ENCODE measurements around the gene GALNT11. TPM values are rescaled to one million over a fixed set of nuclear protein-coding genes. Genes with fewer than 3 reads are reported as not detected.

Gene GALNT11
- total RNA-seq, 1 donor from 2014 or later: 23.0 TPM

DNA sequence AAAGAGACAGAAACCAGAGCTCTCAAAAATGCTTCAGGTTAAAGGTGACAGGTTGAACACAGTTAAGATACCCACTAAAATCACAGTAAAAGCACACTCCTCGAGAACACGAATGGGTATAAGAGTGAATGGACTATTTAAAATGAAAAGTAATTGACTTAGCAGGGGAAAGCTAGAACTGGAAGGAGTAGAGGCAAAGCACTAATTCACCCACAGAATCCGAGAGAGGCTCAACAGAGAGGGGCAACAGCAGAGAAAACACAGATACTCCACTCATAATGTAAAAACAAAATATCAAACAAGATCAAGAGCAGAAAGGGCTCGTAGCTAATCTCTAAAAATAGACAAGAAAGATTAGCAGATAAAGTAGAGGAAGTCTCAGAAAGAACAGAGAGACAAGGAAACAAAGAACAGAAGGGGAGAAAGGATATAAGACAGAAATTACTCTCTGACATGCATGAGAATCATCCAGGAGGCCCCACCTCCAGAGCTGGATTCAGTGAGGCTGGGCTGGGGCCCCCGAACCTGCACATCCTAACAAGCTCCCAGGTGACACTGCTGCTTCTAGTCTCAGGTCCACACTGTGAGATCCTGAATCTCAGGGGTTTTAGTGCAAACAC lies 117.6 kb downstream of the GALNT11 start:
- no peak overlapping the region for H3K4me3 Mint-ChIP-seq (ENCODE audit: unreplicated experiment)
- H3K79me2 ChIP-seq (ENCODE audit: insufficient read depth, low read length): no peaks in the 10 kb centered on the region
- peaks cover 15% of the 10 kb centered on the region for H3K4me1 ChIP-seq (ENCODE audit: insufficient read depth, low read length)
- H3K36me3 ChIP-seq (ENCODE audit: insufficient read depth, low read length): peaks cover 42% of the 10 kb centered on the region
- H3K9me3 Mint-ChIP-seq (ENCODE audit: unreplicated experiment): no peaks in the 10 kb centered on the region
- H4K20me1 ChIP-seq (ENCODE audit: insufficient read depth, low read length): peaks cover 82% of the 10 kb centered on the region
- no peaks in the 10 kb centered on the region for H3K27me3 Mint-ChIP-seq (ENCODE audit: low read depth, unreplicated experiment)
- H3K4me1 Mint-ChIP-seq (ENCODE audit: low read depth, unreplicated experiment): peaks cover 2% of the 10 kb centered on the region
- H3K27ac ChIP-seq (ENCODE audit: low read depth, low read length): no peak overlapping the region
- DNase-seq (ENCODE audit: low read depth) (no peak), FAIRE-seq (no peak)
- no peaks in the 10 kb centered on the region for H3K9me3 ChIP-seq (ENCODE audit: insufficient read depth, low read depth, low read length)
- H3K9ac ChIP-seq (ENCODE audit: low read length): no peak overlapping the region
- no peak overlapping the region for H2AFZ ChIP-seq (ENCODE audit: low read depth, low read length)
- H3K27me3 ChIP-seq (ENCODE audit: insufficient read depth, low read length): no peaks in the 10 kb centered on the region
- no peak overlapping the region for H3K4me2 ChIP-seq (ENCODE audit: low read length)
- TF ChIP-seq EZH2 (IDR thresholded peaks at IDR 0.05; ENCODE audit: insufficient read depth, low read length): no peak
- TF ChIP-seq, protein P1, sequence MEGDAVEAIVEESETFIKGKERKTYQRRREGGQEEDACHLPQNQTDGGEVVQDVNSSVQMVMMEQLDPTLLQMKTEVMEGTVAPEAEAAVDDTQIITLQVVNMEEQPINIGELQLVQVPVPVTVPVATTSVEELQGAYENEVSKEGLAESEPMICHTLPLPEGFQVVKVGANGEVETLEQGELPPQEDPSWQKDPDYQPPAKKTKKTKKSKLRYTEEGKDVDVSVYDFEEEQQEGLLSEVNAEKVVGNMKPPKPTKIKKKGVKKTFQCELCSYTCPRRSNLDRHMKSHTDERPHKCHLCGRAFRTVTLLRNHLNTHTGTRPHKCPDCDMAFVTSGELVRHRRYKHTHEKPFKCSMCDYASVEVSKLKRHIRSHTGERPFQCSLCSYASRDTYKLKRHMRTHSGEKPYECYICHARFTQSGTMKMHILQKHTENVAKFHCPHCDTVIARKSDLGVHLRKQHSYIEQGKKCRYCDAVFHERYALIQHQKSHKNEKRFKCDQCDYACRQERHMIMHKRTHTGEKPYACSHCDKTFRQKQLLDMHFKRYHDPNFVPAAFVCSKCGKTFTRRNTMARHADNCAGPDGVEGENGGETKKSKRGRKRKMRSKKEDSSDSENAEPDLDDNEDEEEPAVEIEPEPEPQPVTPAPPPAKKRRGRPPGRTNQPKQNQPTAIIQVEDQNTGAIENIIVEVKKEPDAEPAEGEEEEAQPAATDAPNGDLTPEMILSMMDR (IDR thresholded peaks at IDR 0.05; ENCODE audit: insufficient read depth, low read depth, low read length): no peak
- H3K27ac Mint-ChIP-seq (ENCODE audit: unreplicated experiment): peak overlapping the region; percentile 28
- H3K36me3 Mint-ChIP-seq (ENCODE audit: low read depth, unreplicated experiment): peaks cover 32% of the 10 kb centered on the region
- no peak overlapping the region for H3K4me3 ChIP-seq (ENCODE audit: insufficient read depth, low read depth, low read length)

DNA sequence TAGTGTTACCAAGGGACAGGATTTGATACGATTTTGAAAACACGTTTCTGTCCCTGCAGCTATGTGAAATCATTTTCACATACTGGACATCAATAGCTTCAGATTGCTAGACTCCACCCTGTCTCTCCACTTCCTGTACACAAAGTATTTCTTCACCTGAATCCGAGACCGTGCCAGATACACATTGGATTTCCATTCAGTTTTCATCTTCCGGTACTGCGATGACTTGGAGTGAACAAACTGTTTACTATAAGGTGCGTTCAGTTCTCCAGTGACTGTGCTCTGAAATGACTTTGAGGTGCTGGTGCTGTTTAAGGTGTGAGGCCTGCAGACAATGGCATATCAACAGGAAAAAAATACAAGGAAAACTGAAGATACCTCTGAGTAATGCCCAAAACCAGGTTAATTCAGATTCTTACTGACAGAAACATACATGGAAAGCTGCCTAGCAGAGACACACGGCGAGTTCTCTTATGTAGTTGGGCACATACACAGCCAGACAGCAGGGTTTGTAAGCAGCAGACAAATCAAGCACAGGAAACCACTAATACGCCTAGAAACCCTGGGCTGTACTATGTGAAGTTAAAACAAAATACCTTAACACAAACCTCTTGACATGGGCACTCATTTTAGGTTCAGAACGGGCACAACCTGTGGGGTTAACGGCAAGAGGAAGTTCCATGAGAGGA lies 119.2 kb downstream of the GALNT11 start:
- Histone ChIP-seq H3K9ac (ENCODE audit: low read length) (no peak overlapping the region), H4K20me1 (ENCODE audit: insufficient read depth, low read length) (peaks cover 84% of the 10 kb centered on the region), H3K79me2 (ENCODE audit: insufficient read depth, low read length) (no peaks in the 10 kb centered on the region), H3K4me1 (ENCODE audit: insufficient read depth, low read length) (peaks cover 15% of the 10 kb centered on the region), H3K9me3 (ENCODE audit: insufficient read depth, low read depth, low read length) (no peaks in the 10 kb centered on the region), H3K36me3 (ENCODE audit: insufficient read depth, low read length) (peaks cover 46% of the 10 kb centered on the region), H3K27ac (ENCODE audit: low read depth, low read length) (no peak overlapping the region), H2AFZ (ENCODE audit: low read depth, low read length) (no peak overlapping the region), H3K27me3 (ENCODE audit: insufficient read depth, low read length) (no peaks in the 10 kb centered on the region), H3K4me3 (ENCODE audit: insufficient read depth, low read depth, low read length) (no peak overlapping the region), H3K4me2 (ENCODE audit: low read length) (no peak overlapping the region)
- Mint-ChIP-seq H3K36me3 (ENCODE audit: low read depth, unreplicated experiment) (peaks cover 23% of the 10 kb centered on the region), H3K27ac (ENCODE audit: unreplicated experiment) (no peak overlapping the region), H3K4me3 (ENCODE audit: unreplicated experiment) (no peak overlapping the region), H3K9me3 (ENCODE audit: unreplicated experiment) (no peaks in the 10 kb centered on the region), H3K4me1 (ENCODE audit: low read depth, unreplicated experiment) (peaks cover 2% of the 10 kb centered on the region), H3K27me3 (ENCODE audit: low read depth, unreplicated experiment) (no peaks in the 10 kb centered on the region)
- FAIRE-seq: no peak
- no peak for DNase-seq (ENCODE audit: low read depth)
- no peak for TF ChIP-seq EZH2 (IDR thresholded peaks at IDR 0.05; ENCODE audit: insufficient read depth, low read length)
- TF ChIP-seq, protein P1 (IDR thresholded peaks at IDR 0.05; ENCODE audit: insufficient read depth, low read depth, low read length): no peak

Data from astrocyte (in vitro differentiated cells and primary cell).